PC-3 (cell line): ENCODE data around the gene CSNK2A1. TPM values are rescaled to one million over a fixed set of nuclear protein-coding genes. Genes with fewer than 3 reads are reported as not detected.
A peak's percentile ranks its signal among the peaks of the same experiment; 100 is the strongest.

ENCODE experiments used
- ATAC-seq: fragments of 200-7000 bp; cut with Tn5 transposase; 2 replicates; pipeline ENCODE4 v1.9.1; 2020; ENCODE audit warnings: mild to moderate bottlenecking, moderate library complexity
- BruUV-seq: library from RNA; stranded (reverse); fragments of 400-500 nt; replicated peaks from 2 replicates; lab custom pipeline; 2021; lab: Mats Ljungman, UMichigan
- CTCF ChIA-PET: fragments of 300-600 bp; sonication (Branson Sonifier 250); formaldehyde crosslinking; loops from one replicate; lab custom pipeline; 2022; ENCODE audit warnings: antibody characterized with exemption; lab: Charles Lee
- POLR2A ChIA-PET: fragments of 300-600 bp; sonication (Branson Sonifier 250); formaldehyde crosslinking; loops from one replicate; lab custom pipeline; 2022; ENCODE audit warnings: antibody characterized with exemption; ENCODE audit not compliant: unreplicated experiment; lab: Charles Lee
- DNase-seq: peaks from one replicate; pipeline ENCODE4 v3.0.0-alpha.2; 2015
- H2AFZ ChIP-seq: fragments of 300-600 bp; sonication (generic); 2 replicates; pipeline ENCODE4 v1.6.0; 2016; ENCODE audit warnings: antibody characterized with exemption, low read length
- H3F3A ChIP-seq: fragments of 300-600 bp; sonication (generic); one replicate; pipeline ENCODE4 v1.6.0; 2017; ENCODE audit warnings: antibody characterized with exemption, low read length, control low read depth, mild to moderate bottlenecking; ENCODE audit not compliant: unreplicated experiment
- H3K27ac ChIP-seq: fragments of 300-600 bp; sonication (generic); 2 replicates; pipeline ENCODE4 v1.5.1; 2016; ENCODE audit warnings: mild to moderate bottlenecking, low read length
- H3K27me3 ChIP-seq: fragments of 300-600 bp; sonication (generic); 2 replicates; pipeline ENCODE4 v1.6.1; 2016; ENCODE audit warnings: low read length, mixed read lengths
- H3K36me3 ChIP-seq: fragments of 300-600 bp; sonication (generic); 2 replicates; pipeline ENCODE4 v1.6.1; 2016; ENCODE audit warnings: low read depth, mixed run types, low read length, mixed read lengths
- H3K4me1 ChIP-seq: fragments of 300-600 bp; sonication (generic); 2 replicates; pipeline ENCODE4 v1.5.1; 2016; ENCODE audit warnings: low read length; ENCODE audit not compliant: insufficient read depth
- H3K4me2 ChIP-seq: fragments of 300-600 bp; sonication (generic); 2 replicates; pipeline ENCODE4 v1.6.0; 2016; ENCODE audit warnings: low read length
- H3K4me3 ChIP-seq: fragments of 300-600 bp; sonication (generic); 2 replicates; pipeline ENCODE4 v1.5.1; 2016; ENCODE audit warnings: mild to moderate bottlenecking, low read length, mixed read lengths
- H3K79me2 ChIP-seq: fragments of 300-600 bp; sonication (generic); 2 replicates; pipeline ENCODE4 v1.6.1; 2017; ENCODE audit warnings: low read length, mixed read lengths
- H3K9ac ChIP-seq: fragments of 300-600 bp; sonication (generic); 2 replicates; pipeline ENCODE4 v1.6.0; 2016; ENCODE audit warnings: mild to moderate bottlenecking, low read length
- H3K9me2 ChIP-seq: fragments of 300-600 bp; sonication (generic); replicated peaks from 2 replicates; pipeline ENCODE4 v1.6.1; 2016; ENCODE audit warnings: mixed run types, low read length, mixed read lengths
- H3K9me3 ChIP-seq: fragments of 300-600 bp; sonication (generic); 2 replicates; pipeline ENCODE4 v1.6.1; 2016; ENCODE audit warnings: low read length, mixed read lengths
- H4K20me1 ChIP-seq: fragments of 300-600 bp; sonication (generic); 2 replicates; pipeline ENCODE4 v1.6.1; 2016; ENCODE audit warnings: low read length, mixed read lengths
- EZH2 ChIP-seq: fragments of 300-600 bp; sonication (generic); IDR thresholded peaks from one replicate; pipeline ENCODE4 v1.6.1; 2017; ENCODE audit warnings: antibody characterized with exemption, mild to moderate bottlenecking, low read length; ENCODE audit not compliant: unreplicated experiment
- EZH2phosphoT487 ChIP-seq: fragments of 300-600 bp; sonication (generic); IDR thresholded peaks from 2 replicates; pipeline ENCODE4 v1.6.1; 2018; ENCODE audit warnings: mild to moderate bottlenecking, antibody characterized with exemption, low read length, borderline replicate concordance
- intact Hi-C: fragments of 100-400 bp; cut with micrococcal nuclease; formaldehyde crosslinking; loops from 2 replicates; pipeline ENCODE4 v1.9.0; 2023
- total RNA-seq: library from RNA; depleted of rRNA; stranded (reverse); fragments of >200 nt; gene quantifications from 2 replicates; pipeline ENCODE4 v1.2.3, GENCODE V29; 2014
- TF ChIP-seq, protein P1 (sequence below): fragments of 300-600 bp; sonication (generic); conservative IDR thresholded peaks from 2 replicates; pipeline ENCODE4 v1.5.1; 2017; ENCODE audit warnings: antibody characterized with exemption, low read depth, mild to moderate bottlenecking, low read length

Gene CSNK2A1
- total RNA-seq, 1 experiment from 2014 or later = 161 TPM

DNA sequence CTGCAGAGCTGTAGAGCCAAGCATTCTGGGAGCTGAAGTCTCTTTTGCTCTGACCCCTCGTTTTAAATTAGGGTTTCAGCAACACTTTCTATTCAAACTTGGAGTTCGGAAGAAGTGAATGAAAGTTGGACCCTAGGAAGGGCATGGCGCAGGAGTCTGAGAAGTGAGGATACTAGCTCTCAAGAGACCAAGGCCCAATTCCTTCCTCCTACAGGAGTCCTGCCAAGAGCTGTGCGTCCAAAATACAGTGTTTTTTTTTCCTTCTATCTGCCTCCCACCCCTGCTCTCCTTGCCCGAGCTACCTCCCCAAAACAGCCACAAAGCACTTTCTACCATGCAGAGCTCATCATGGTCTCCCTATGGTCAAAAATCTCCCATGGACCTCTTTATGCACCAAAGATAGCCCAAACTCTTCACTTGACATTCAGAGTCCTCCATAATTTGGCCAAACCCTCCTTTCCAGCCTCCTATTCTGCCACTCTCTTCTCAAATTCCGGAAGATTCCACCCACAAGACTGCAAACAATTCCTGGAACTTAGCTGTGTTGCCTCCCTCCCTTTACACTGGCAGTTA lies 649 bp upstream of the CSNK2A1 start:
- H3K27me3 ChIP-seq = no peaks in the 10 kb centered on the region
- peaks cover 29% of the 10 kb centered on the region for H3K36me3 ChIP-seq
- H3K9ac ChIP-seq = peak overlapping the region; percentile 94
- H3K4me1 ChIP-seq = peaks cover 19% of the 10 kb centered on the region
- peaks cover 43% of the 10 kb centered on the region for H3K79me2 ChIP-seq
- intact Hi-C loops = no loop called here
- TF ChIP-seq, protein P1, sequence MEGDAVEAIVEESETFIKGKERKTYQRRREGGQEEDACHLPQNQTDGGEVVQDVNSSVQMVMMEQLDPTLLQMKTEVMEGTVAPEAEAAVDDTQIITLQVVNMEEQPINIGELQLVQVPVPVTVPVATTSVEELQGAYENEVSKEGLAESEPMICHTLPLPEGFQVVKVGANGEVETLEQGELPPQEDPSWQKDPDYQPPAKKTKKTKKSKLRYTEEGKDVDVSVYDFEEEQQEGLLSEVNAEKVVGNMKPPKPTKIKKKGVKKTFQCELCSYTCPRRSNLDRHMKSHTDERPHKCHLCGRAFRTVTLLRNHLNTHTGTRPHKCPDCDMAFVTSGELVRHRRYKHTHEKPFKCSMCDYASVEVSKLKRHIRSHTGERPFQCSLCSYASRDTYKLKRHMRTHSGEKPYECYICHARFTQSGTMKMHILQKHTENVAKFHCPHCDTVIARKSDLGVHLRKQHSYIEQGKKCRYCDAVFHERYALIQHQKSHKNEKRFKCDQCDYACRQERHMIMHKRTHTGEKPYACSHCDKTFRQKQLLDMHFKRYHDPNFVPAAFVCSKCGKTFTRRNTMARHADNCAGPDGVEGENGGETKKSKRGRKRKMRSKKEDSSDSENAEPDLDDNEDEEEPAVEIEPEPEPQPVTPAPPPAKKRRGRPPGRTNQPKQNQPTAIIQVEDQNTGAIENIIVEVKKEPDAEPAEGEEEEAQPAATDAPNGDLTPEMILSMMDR = no peak
- TF ChIP-seq EZH2phosphoT487 (no peak), EZH2 (no peak)
- CTCF ChIA-PET = interaction anchor here (0.5 kb wide), 1 partner anchor 195 kb away, joined by 3 read pairs; no protein-coding TSS in a partner anchor
- H2AFZ ChIP-seq = peak overlapping the region; percentile 88
- no peak for ATAC-seq
- peak overlapping the region; percentile 90 for H3K4me3 ChIP-seq
- H3K9me2 ChIP-seq = no peaks in the 10 kb centered on the region
- no peaks in the 10 kb centered on the region for H3F3A ChIP-seq
- H3K27ac ChIP-seq = peak overlapping the region; percentile 54
- peaks cover 29% of the 10 kb centered on the region for H4K20me1 ChIP-seq
- DNase-seq = no peak
- TSS peak; percentile 80 for BruUV-seq
- peaks cover 8% of the 10 kb centered on the region; the same call in 1 of the 2 replicates for H3K9me3 ChIP-seq
- POLR2A ChIA-PET = interaction anchor here (0.5 kb wide), 1 partner anchor 51 kb away, joined by 10 read pairs; no protein-coding TSS in a partner anchor
- H3K4me2 ChIP-seq = peak overlapping the region; percentile 88

DNA sequence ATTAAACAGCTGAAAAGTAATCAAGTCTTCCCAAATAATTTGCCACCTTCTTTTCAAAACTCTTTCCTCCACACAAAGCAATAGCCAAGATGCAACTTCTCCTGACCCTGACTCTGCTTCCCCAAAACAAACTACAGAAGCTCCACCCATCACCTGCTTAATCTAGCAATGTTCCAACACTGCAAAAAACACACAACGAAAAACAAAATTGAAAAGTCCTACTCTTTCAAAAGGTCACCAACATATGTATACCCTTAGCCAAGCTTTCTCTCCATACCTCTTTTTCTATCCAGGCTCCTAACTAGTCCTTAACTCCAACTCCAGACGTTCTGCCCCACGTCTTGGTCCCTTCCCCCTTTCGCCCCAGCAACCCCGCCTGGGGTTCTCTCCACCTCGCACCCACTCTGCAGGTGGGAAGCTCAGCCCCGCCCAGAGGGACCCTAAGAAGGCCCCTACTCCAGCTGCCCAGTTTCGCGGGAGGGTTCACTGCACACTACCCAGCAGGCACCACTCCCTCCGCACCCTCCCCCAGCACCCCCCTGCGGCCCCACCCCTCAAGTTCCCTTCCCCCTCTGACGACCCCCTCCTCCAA lies 717 bp downstream of the CSNK2A1 start:
- Histone ChIP-seq H3K9me3 (peaks cover 8% of the 10 kb centered on the region; the same call in 1 of the 2 replicates), H4K20me1 (peaks cover 43% of the 10 kb centered on the region), H3K9ac (peak overlapping the region; percentile 94), H3K9me2 (no peaks in the 10 kb centered on the region), H3K4me2 (peak overlapping the region; percentile 88), H3K4me1 (peaks cover 19% of the 10 kb centered on the region), H3K27me3 (no peaks in the 10 kb centered on the region), H2AFZ (peak overlapping the region; percentile 88), H3K36me3 (peaks cover 31% of the 10 kb centered on the region), H3K4me3 (peak overlapping the region; percentile 90), H3K79me2 (peaks cover 57% of the 10 kb centered on the region), H3F3A (no peaks in the 10 kb centered on the region), H3K27ac (peak overlapping the region; percentile 54)
- no peak for TF ChIP-seq EZH2phosphoT487
- no peak for TF ChIP-seq EZH2
- TF ChIP-seq, protein P1 = no peak
- ChIA-PET POLR2A (no interaction called here), CTCF (no interaction called here)
- no peak for DNase-seq
- no TSS peak for BruUV-seq
- intact Hi-C loops = no loop called here
- ATAC-seq = peak; percentile 18
